Measurements from ENCODE around the gene TDRD7.

GRCh38 chr9:97512966-97513560 is 101.2 kb downstream of the TDRD7 start:
- TF ChIP-seq CTCF (IDR thresholded peaks at IDR 0.05), result no peak
- no peak for TF ChIP-seq POLR2AphosphoS5 (IDR thresholded peaks at IDR 0.05)
- TF ChIP-seq POLR2A (IDR thresholded peaks at IDR 0.05), result no peak

Measured in breast epithelium (tissue), 3 donors.